Smooth muscle cell (in vitro differentiated cells): ENCODE measurements around the gene PSMB7. TPM values are rescaled to one million over a fixed set of nuclear protein-coding genes. Genes with fewer than 3 reads are reported as not detected.

Source experiments
- DNase-seq: peaks from one replicate; lab custom pipeline; 2025; ENCODE audit not compliant: unreplicated experiment; lab: John Stamatoyannopoulos, UW
- H2AFZ ChIP-seq: fragments of 200-600 bp; sonication (generic); 2 replicates; pipeline ENCODE4 v1.6.0; 2016; ENCODE audit warnings: antibody characterized with exemption, low read depth, mild to moderate bottlenecking
- H3F3A ChIP-seq: fragments of 200-600 bp; sonication (generic); 2 replicates; pipeline ENCODE4 v1.6.0; 2017; ENCODE audit warnings: antibody characterized with exemption, low read depth
- H3K27ac ChIP-seq: fragments of 200-600 bp; sonication (generic); 2 replicates; pipeline ENCODE4 v1.5.1; 2016; ENCODE audit warnings: low read depth, mild to moderate bottlenecking
- H3K27me3 ChIP-seq: fragments of 200-600 bp; sonication (generic); 2 replicates; pipeline ENCODE4 v1.6.1; 2016; ENCODE audit warnings: low read depth, mild to moderate bottlenecking
- H3K36me3 ChIP-seq: fragments of 200-600 bp; sonication (generic); 2 replicates; pipeline ENCODE4 v1.5.1; 2016; ENCODE audit warnings: low read depth
- H3K4me1 ChIP-seq: fragments of 200-600 bp; sonication (generic); 2 replicates; pipeline ENCODE4 v1.5.1; 2016; ENCODE audit warnings: low read depth
- H3K4me2 ChIP-seq: fragments of 200-600 bp; sonication (generic); 2 replicates; pipeline ENCODE4 v1.6.0; 2016; ENCODE audit warnings: mild to moderate bottlenecking
- H3K4me3 ChIP-seq: fragments of 200-600 bp; sonication (generic); 2 replicates; pipeline ENCODE4 v1.5.1; 2016; ENCODE audit warnings: mild to moderate bottlenecking
- H3K79me2 ChIP-seq: fragments of 200-600 bp; sonication (generic); 2 replicates; pipeline ENCODE4 v1.6.0; 2016; ENCODE audit warnings: low read depth, mild to moderate bottlenecking
- H3K9ac ChIP-seq: fragments of 200-600 bp; sonication (generic); 2 replicates; pipeline ENCODE4 v1.6.0; 2016; ENCODE audit warnings: low read depth
- H3K9me3 ChIP-seq: fragments of 200-600 bp; sonication (generic); replicated peaks from 2 replicates; pipeline ENCODE4 v1.5.1; 2016; ENCODE audit warnings: low read depth
- H4K20me1 ChIP-seq: fragments of 200-600 bp; sonication (generic); 2 replicates; pipeline ENCODE4 v1.6.0; 2016; ENCODE audit warnings: low read depth
- WGBS: methylation state at CpG from one replicate; pipeline ENCODE4 v1.1.7; 2016; ENCODE audit warnings: low lambda C conversion rate; 5-methylcytosine and 5-hydroxymethylcytosine counted together
- polyA plus RNA-seq: library from polyadenylated mRNA; unstranded; fragments of >200 nt; fragmentation: Nextera tagmentation; extraction: Ambion mirVana; gene quantifications from 2 replicates; pipeline ENCODE4 v1.2.1, GENCODE V29; 2016
- total RNA-seq: library from RNA; depleted of rRNA; stranded (reverse); fragments of >200 nt; gene quantifications from 2 replicates; pipeline ENCODE4 v1.2.3, GENCODE V29; 2014
- TF ChIP-seq, protein P1 (sequence below): fragments of 200-600 bp; sonication (generic); IDR thresholded peaks from 2 replicates; pipeline ENCODE4 v1.5.1; 2017; ENCODE audit warnings: borderline replicate concordance, mild to moderate bottlenecking, antibody characterized with exemption; ENCODE audit not compliant: insufficient read depth, poor library complexity, severe bottlenecking

PSMB7 gene
- total and polyA plus RNA-seq, 2 experiments from 2014 or later, result 246 to 302 TPM

DNA sequence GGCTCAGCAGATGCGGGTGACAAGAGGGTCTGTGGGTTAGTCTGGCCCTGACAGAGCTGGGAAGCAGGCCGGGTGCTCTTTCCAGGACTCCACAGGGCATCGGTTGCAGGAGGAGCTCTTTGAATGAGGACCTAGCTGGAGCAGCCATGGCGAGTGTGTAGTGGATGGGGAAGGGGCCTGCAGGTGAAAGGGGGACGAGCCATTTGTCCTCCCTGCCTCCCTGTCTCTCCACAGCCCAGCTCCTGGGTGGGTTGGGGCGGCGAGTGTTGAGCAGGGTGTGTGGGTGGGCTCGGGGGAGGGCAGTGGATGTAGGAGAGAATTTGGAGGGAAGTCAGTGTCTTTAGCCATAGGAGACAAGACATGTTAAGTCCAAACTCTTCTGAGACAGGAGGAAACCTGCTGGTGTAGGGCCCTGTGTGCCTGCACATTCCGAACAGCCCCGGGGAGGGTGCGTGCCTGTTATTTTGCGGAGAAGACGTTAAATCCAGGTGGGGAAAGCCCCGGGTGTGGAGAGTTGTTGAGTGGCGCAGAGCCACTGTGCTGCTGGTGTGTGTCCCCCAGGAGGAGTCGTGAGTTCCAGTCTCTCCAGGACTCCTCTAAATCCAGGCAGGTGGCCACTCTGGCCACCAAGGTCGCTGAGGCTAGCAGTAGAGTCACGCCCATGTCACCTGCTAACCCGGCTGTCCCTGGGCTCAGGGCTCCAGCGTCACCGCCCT is 73.6 kb downstream of the PSMB7 start:
- peaks cover 13% of the 10 kb centered on the region for H3K36me3 ChIP-seq
- H3K4me2 ChIP-seq, result no peak overlapping the region
- 85% methylated on average over 21 of the region's 21 CpGs for WGBS
- TF ChIP-seq, protein P1, sequence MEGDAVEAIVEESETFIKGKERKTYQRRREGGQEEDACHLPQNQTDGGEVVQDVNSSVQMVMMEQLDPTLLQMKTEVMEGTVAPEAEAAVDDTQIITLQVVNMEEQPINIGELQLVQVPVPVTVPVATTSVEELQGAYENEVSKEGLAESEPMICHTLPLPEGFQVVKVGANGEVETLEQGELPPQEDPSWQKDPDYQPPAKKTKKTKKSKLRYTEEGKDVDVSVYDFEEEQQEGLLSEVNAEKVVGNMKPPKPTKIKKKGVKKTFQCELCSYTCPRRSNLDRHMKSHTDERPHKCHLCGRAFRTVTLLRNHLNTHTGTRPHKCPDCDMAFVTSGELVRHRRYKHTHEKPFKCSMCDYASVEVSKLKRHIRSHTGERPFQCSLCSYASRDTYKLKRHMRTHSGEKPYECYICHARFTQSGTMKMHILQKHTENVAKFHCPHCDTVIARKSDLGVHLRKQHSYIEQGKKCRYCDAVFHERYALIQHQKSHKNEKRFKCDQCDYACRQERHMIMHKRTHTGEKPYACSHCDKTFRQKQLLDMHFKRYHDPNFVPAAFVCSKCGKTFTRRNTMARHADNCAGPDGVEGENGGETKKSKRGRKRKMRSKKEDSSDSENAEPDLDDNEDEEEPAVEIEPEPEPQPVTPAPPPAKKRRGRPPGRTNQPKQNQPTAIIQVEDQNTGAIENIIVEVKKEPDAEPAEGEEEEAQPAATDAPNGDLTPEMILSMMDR, result no peak
- H3F3A ChIP-seq, result no peaks in the 10 kb centered on the region
- H3K79me2 ChIP-seq, result no peaks in the 10 kb centered on the region
- no peak for DNase-seq
- no peak overlapping the region for H3K4me3 ChIP-seq
- no peak overlapping the region for H3K9ac ChIP-seq
- H3K4me1 ChIP-seq, result peaks cover 14% of the 10 kb centered on the region
- no peak overlapping the region for H3K27ac ChIP-seq
- H4K20me1 ChIP-seq, result peaks cover 74% of the 10 kb centered on the region
- H2AFZ ChIP-seq, result no peak overlapping the region
- H3K27me3 ChIP-seq, result no peaks in the 10 kb centered on the region
- no peaks in the 10 kb centered on the region for H3K9me3 ChIP-seq

DNA sequence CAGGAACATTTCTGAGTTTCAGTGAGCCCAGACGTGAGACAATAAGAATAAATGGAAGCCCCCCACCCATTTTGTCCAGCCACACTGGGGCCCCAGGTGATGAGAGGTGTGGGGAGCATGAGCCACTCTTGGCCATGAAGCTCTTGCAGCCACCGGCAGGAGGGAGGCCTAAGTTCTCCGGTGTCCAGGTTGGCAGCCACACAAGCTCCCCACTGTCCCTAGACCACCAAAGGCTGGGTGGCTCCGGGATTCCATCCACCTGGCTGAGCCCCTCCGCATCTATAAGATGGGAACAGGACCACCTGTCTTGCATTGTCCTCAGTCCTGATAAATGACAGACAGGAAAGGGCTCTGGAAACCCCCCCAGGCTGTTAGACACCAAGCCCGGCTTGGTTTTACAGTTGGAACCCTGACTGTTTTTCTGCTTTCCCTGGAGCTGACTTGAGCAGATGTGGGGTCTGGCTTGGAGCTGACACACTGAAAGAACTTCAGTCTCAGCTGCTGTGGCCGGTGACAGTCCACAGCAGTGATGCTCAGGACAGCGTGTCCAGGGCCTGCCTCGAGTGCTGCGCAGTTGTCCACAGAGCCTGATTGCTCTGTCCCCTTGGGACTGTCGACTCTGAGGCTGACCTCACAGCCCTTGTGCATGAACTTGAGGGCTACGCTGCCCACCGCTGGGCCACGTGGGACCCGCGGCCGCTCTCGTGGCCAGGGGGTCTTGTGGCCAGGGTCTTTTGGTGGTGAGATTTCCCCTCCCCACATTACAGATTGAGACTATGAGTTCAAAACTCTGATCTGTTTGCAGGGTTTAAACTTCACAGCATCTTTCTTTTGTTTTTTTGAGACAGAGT is 74.8 kb downstream of the PSMB7 start:
- H2AFZ ChIP-seq, result no peak overlapping the region
- no peaks in the 10 kb centered on the region for H3K27me3 ChIP-seq
- no peak for DNase-seq
- no peak overlapping the region for H3K9ac ChIP-seq
- H3K4me2 ChIP-seq, result no peak overlapping the region
- no peaks in the 10 kb centered on the region for H3F3A ChIP-seq
- H3K4me3 ChIP-seq, result no peak overlapping the region
- peaks cover 13% of the 10 kb centered on the region for H3K36me3 ChIP-seq
- no peaks in the 10 kb centered on the region for H3K9me3 ChIP-seq
- no peaks in the 10 kb centered on the region for H3K79me2 ChIP-seq
- no peak overlapping the region for H3K27ac ChIP-seq
- peaks cover 71% of the 10 kb centered on the region for H4K20me1 ChIP-seq
- H3K4me1 ChIP-seq, result peaks cover 14% of the 10 kb centered on the region
- WGBS, result 97% methylated on average over 17 of the region's 18 CpGs
- TF ChIP-seq, protein P1, result no peak

DNA sequence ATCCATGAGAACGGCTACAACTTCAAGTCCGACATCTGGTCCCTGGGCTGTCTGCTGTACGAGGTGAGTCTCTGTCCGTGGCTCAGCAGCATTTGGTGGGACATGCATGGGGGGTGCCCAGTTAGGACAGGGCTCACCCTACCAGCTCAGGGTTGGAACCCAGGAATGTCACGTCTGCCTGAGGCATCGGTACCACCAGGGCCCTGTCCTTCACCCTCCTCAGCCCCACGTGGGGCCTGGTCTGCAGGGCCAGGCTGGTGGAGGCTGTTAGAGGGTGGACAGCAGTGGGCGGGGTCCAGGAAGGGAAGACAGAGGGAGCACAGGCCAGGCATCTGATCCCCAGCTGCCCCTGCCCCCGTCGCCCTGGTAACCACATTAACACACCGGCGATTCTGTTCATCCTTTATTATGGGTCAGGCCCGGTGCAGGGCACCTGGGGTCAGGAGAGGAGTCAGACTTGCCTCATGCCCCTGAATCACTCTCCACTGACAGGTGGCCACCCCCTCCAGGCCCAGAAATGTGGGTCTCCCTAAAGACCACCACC is 75.6 kb downstream of the PSMB7 start:
- Histone ChIP-seq H3K36me3 (peaks cover 13% of the 10 kb centered on the region), H3K9me3 (no peaks in the 10 kb centered on the region)
- TF ChIP-seq, protein P1, result no peak

More for the DNA sequence above, 75.6 kb downstream of the PSMB7 start:
- Histone ChIP-seq H3K27me3 (no peaks in the 10 kb centered on the region), H3K4me1 (peaks cover 14% of the 10 kb centered on the region), H3K4me3 (no peak overlapping the region), H3K9ac (no peak overlapping the region), H2AFZ (no peak overlapping the region), H3K4me2 (no peak overlapping the region), H3F3A (no peaks in the 10 kb centered on the region), H3K27ac (no peak overlapping the region), H3K79me2 (no peaks in the 10 kb centered on the region), H4K20me1 (peaks cover 75% of the 10 kb centered on the region)
- DNase-seq, result no peak
- 93% methylated on average over 13 of the region's 13 CpGs for WGBS
